ENCODE data around the gene RSPH10B. TPM values are rescaled to one million over a fixed set of nuclear protein-coding genes. Genes with fewer than 3 reads are reported as not detected.
"Not testable (repeated sequence)": the region's sequence is repeated elsewhere in the genome, so short reads cannot be mapped to it uniquely, and the experiment has no call there.

The RSPH10B gene
- total and polyA plus RNA-seq, 10 donors = 0.30 to 7.1 (median 1.2) TPM

GRCh38 chr7:6007386-6007785 is 36.9 kb upstream of the RSPH10B start:
- WGBS, 5 donors = 69 to 87% (median 81%) methylated on average over 4 of the region's 4 CpGs
- Histone ChIP-seq H3K27ac (no peak overlapping the region), H3K9me3 (no peaks in the 10 kb centered on the region), H3K27me3 (replicated peaks in 1 of 7) (no peaks in the 10 kb centered on the region), H3K36me3 (peaks cover 0 to 48% (median 13%) of the 10 kb centered on the region in 6 donors), H3K4me3 (no peak overlapping the region), H3K4me1 (peaks cover 13 to 50% (median 32%) of the 10 kb centered on the region in 6 donors)
- intact Hi-C loops (cut with DNase I; ENCODE audit: low total_unique reads) = no loop called here
- no peak for TF ChIP-seq POLR2A (IDR thresholded peaks at IDR 0.05)
- no peak for TF ChIP-seq POLR2AphosphoS5 (IDR thresholded peaks at IDR 0.05)
- TF ChIP-seq CTCF (IDR thresholded peaks at IDR 0.05 in 8 of 11, conservative IDR thresholded peaks at IDR 0.05 in 3 of 11) = no peak
- DNase-seq = no peak

- no peak overlapping the region for H3K4me3 ChIP-seq
- peaks cover 0 to 5% (median 0%) of the 10 kb centered on the region in 6 donors for H3K4me1 ChIP-seq
- no peaks in the 10 kb centered on the region for H3K27me3 ChIP-seq (replicated peaks in 1 of 7)
- peaks cover 0 to 100% (median 68%) of the 10 kb centered on the region in 6 donors for H3K36me3 ChIP-seq
- WGBS, 5 donors = 62 to 71% (median 66%) methylated on average over 10 of the region's 10 CpGs
- no peak overlapping the region for H3K27ac ChIP-seq
- intact Hi-C loops (cut with DNase I; ENCODE audit: low total_unique reads) = loop anchor here (10.0 kb wide), 1 partner anchor 327 kb away; no protein-coding TSS in a partner anchor
- no peak for DNase-seq
- no peaks in the 10 kb centered on the region for H3K9me3 ChIP-seq
- TF ChIP-seq POLR2AphosphoS5 (IDR thresholded peaks at IDR 0.05) (no peak), POLR2A (IDR thresholded peaks at IDR 0.05) (no peak), CTCF (IDR thresholded peaks at IDR 0.05 in 8 of 11, conservative IDR thresholded peaks at IDR 0.05 in 3 of 11) (peak; percentile 31 to 72 (median 53))
These were observed 26.8 kb upstream of the RSPH10B start for GRCh38 chr7:5997210-5997808.

GRCh38 chr7:5987061-5987460 is 16.6 kb upstream of the RSPH10B start:
- intact Hi-C loops (cut with DNase I; ENCODE audit: low total_unique reads); H3K27ac ChIP-seq; H3K4me1 ChIP-seq; DNase-seq; H3K4me3 ChIP-seq; H3K9me3 ChIP-seq; H3K27me3 ChIP-seq (replicated peaks in 1 of 7): not testable (repeated sequence)
- H3K36me3 ChIP-seq = peaks cover 2 to 72% (median 44%) of the 10 kb centered on the region in 6 donors
- WGBS, 5 donors = 91 to 96% (median 95%) methylated on average over 15 of the region's 15 CpGs

- WGBS, 5 donors = 87 to 100% (median 97%) methylated on average over 1 to 3 of the region's 12 CpGs
- H3K4me3 ChIP-seq; DNase-seq; H3K4me1 ChIP-seq; intact Hi-C loops (cut with DNase I; ENCODE audit: low total_unique reads); H3K9me3 ChIP-seq; H3K27me3 ChIP-seq (replicated peaks in 1 of 7); H3K27ac ChIP-seq: not testable (repeated sequence)
- peaks cover 0 to 41% (median 9%) of the 10 kb centered on the region in 6 donors for H3K36me3 ChIP-seq
These were observed 9.3 kb upstream of the RSPH10B start for GRCh38 chr7:5979680-5980314.

GRCh38 chr7:5973580-5973979 is 3.1 kb upstream of the RSPH10B start:
- no CpG with 5 or more reads among the region's 8 CpGs for WGBS, 5 donors
- intact Hi-C loops (cut with DNase I; ENCODE audit: low total_unique reads); H3K4me1 ChIP-seq: not testable (repeated sequence)

GRCh38 chr7:5963810-5964209 is 6.7 kb downstream of the RSPH10B start:
- H3K4me1 ChIP-seq; H3K36me3 ChIP-seq; H3K4me3 ChIP-seq; H3K27me3 ChIP-seq (replicated peaks in 1 of 7); H3K27ac ChIP-seq; H3K9me3 ChIP-seq; DNase-seq; intact Hi-C loops (cut with DNase I; ENCODE audit: low total_unique reads): not testable (repeated sequence)
- 84 to 94% (median 87%) methylated on average over 3 to 4 of the region's 7 CpGs; no CpG with 5 or more reads in 1 of the 5 donors for WGBS, 5 donors

More at GRCh38 chr7:5973580-5973979, 3.1 kb upstream of the RSPH10B start:
- not testable (repeated sequence) for H3K27ac ChIP-seq; DNase-seq; H3K4me3 ChIP-seq; H3K27me3 ChIP-seq (replicated peaks in 1 of 7); H3K9me3 ChIP-seq
- H3K36me3 ChIP-seq = peaks cover 0 to 24% (median 7%) of the 10 kb centered on the region in 6 donors

GRCh38 chr7:5963205-5963604 is 7.3 kb downstream of the RSPH10B start:
- intact Hi-C loops (cut with DNase I; ENCODE audit: low total_unique reads); H3K36me3 ChIP-seq; DNase-seq; H3K4me1 ChIP-seq; H3K27me3 ChIP-seq (replicated peaks in 1 of 7); H3K9me3 ChIP-seq; H3K27ac ChIP-seq; H3K4me3 ChIP-seq: not testable (repeated sequence)
- WGBS, 5 donors = 49 to 84% (median 68%) methylated on average over 3 to 5 of the region's 13 CpGs; no CpG with 5 or more reads in 1 of the 5 donors

- H3K4me3 ChIP-seq; H3K9me3 ChIP-seq; H3K27me3 ChIP-seq (replicated peaks in 1 of 7); H3K36me3 ChIP-seq; intact Hi-C loops (cut with DNase I; ENCODE audit: low total_unique reads); H3K4me1 ChIP-seq; H3K27ac ChIP-seq; DNase-seq: not testable (repeated sequence)
- WGBS, 5 donors = no CpG with 5 or more reads among the region's 17 CpGs
These were observed 35.5 kb downstream of the RSPH10B start for GRCh38 chr7:5934945-5935450.
